Ovary (tissue), 3 donors: Measurements from ENCODE around the gene IL17RE.

Experiments
- CTCF ChIP-seq, 3 donors: fragments of 450-650 bp in 2 of 3; fragments of 200-600 bp in 1 of 3; IDR thresholded peaks; one replicate each; pipeline versions ENCODE4 v1.5.1 to v1.8.0; 2016 to 2022; ENCODE audit warnings: antibody characterized with exemption in 3 of 3, mild to moderate bottlenecking in 1 of 3
- EP300 ChIP-seq: sonication (generic); formaldehyde crosslinking; IDR thresholded peaks from one replicate; pipeline ENCODE4 v1.6.1; 2017; ENCODE audit warnings: antibody characterized with exemption
- POLR2A ChIP-seq: fragments of 450-650 bp; IDR thresholded peaks from one replicate; pipeline ENCODE4 v1.6.1; 2017; ENCODE audit warnings: antibody characterized with exemption, mild to moderate bottlenecking, moderate library complexity
- donor health status: DM: no; HTN: no; CAD: no.

- TF ChIP-seq CTCF (IDR thresholded peaks at IDR 0.05) (no peak), POLR2A (no peak), EP300 (no peak)
Observed at GRCh38 chr3:9889405-9889804, 13.2 kb upstream of the IL17RE start.
